GM21717 (cell line): ENCODE data around the gene MEGF11.

Experiments
- ATAC-seq: cut with Tn5 transposase; IDR thresholded peaks from one replicate; pipeline ENCODE4 v1.9.1; 2021; ENCODE audit warnings: mild to moderate bottlenecking, moderate library complexity; ENCODE audit not compliant: unreplicated experiment

Gene MEGF11

GRCh38 chr15:66071160-66071920, 182.2 kb downstream of the MEGF11 start:
- no peak for ATAC-seq

GRCh38 chr15:66070220-66070934, 183.2 kb downstream of the MEGF11 start:
- no peak for ATAC-seq

- no peak for ATAC-seq
Measured at GRCh38 chr15:66069751-66070150, 183.8 kb downstream of the MEGF11 start.

GRCh38 chr15:66068801-66069200, 184.7 kb downstream of the MEGF11 start:
- no peak for ATAC-seq

GRCh38 chr15:66067687-66068086, 185.9 kb downstream of the MEGF11 start:
- ATAC-seq: no peak

- no peak for ATAC-seq
Measured at GRCh38 chr15:66066481-66066880, 187.1 kb downstream of the MEGF11 start.

- ATAC-seq: no peak
Measured at GRCh38 chr15:66066005-66066404, 187.5 kb downstream of the MEGF11 start.

- ATAC-seq: no peak
Measured at GRCh38 chr15:66065325-66065724, 188.2 kb downstream of the MEGF11 start.

- ATAC-seq: no peak
Measured at GRCh38 chr15:66063147-66063546, 190.4 kb downstream of the MEGF11 start.

- no peak for ATAC-seq
Measured at GRCh38 chr15:66057089-66057488, 196.5 kb downstream of the MEGF11 start.

- ATAC-seq: no peak
Measured at GRCh38 chr15:66053991-66054390, 199.6 kb downstream of the MEGF11 start.

GRCh38 chr15:66051833-66052232, 201.7 kb downstream of the MEGF11 start:
- no peak for ATAC-seq

GRCh38 chr15:66050264-66050663, 203.3 kb downstream of the MEGF11 start:
- no peak for ATAC-seq

GRCh38 chr15:66049353-66049752, 204.2 kb downstream of the MEGF11 start:
- no peak for ATAC-seq

- ATAC-seq: no peak
Measured at GRCh38 chr15:66047321-66048024, 206.1 kb downstream of the MEGF11 start.

- ATAC-seq: no peak
Measured at GRCh38 chr15:66046751-66047150, 206.8 kb downstream of the MEGF11 start.

GRCh38 chr15:66046326-66046725, 207.2 kb downstream of the MEGF11 start:
- no peak for ATAC-seq

- no peak for ATAC-seq
Measured at GRCh38 chr15:66045542-66045941, 208.0 kb downstream of the MEGF11 start.

- no peak for ATAC-seq
Measured at GRCh38 chr15:66044837-66045236, 208.7 kb downstream of the MEGF11 start.

- no peak for ATAC-seq
Measured at GRCh38 chr15:66043264-66043663, 210.3 kb downstream of the MEGF11 start.

GRCh38 chr15:66042624-66043023, 210.9 kb downstream of the MEGF11 start:
- no peak for ATAC-seq

- ATAC-seq: no peak
Measured at GRCh38 chr15:66041276-66041675, 212.3 kb downstream of the MEGF11 start.
